NOMO-1 (cell line): ENCODE measurements around the gene RBM14.

Experiments used
- DNase-seq, 2 experiments: peaks; one replicate each; lab custom pipeline; 2025; ENCODE audit not compliant: unreplicated experiment in 2 of 2; lab: John Stamatoyannopoulos, UW

Gene RBM14

DNA sequence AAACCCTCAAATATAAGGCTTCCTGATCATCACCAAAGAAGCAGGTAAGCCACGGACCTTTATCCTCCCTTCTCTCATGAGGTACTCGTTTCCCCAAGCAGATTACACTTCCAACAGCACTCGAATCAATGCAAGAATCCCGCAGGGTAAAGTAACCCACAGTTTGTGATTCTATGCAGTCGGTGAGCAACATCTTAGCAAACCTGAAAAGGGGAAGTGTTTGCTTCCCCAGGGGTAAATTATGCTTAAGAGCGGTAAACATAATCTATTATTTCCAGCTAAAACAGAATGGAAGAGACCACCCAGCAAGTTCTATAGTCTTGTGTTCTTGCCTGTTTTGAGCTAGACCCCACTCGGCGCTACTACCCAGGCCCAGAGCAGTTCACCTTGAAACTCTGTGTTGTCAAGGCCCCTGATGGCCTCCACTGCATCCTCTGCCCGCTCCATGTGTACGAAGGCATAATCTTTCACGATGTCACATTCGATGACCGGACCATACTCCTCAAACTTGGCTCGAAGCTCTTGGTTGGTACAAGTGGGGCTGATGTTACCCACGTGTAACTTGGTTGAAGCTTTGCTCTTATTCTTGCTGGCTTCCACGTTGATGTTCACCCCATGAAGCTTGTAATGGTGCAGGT lies 60.0 kb downstream of the RBM14 start:
- DNase-seq: peak; percentile 47 to 61
